ENCODE results near the gene PPT1. TPM values are rescaled to one million over a fixed set of nuclear protein-coding genes. Genes with fewer than 3 reads are reported as not detected.

Gene PPT1
- total RNA-seq, 1 experiment from 2014 or later, result 107 TPM

DNA sequence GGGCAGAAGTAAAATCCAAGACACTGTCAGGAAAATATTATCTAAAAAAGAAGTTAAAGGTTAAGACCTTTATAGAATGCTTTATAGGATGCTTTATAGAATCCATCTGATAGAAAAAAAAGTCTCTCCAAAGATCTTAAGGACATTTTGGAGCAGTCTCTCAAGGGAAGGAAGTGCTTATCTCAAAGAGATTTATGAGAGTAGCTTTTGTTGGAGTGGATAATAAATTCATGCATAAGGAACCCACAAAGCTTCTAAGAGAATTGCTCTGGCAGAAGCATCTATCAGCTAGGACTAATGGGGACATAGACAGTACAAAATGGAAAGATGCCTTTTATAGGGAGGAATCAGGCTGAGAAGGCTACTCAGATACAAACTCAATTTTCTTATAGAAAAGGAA is 69.4 kb downstream of the PPT1 start (continued):
- TF ChIP-seq ATF2 (CRISPR knock-in tag; IDR thresholded peaks at IDR 0.05; ENCODE audit: borderline replicate concordance, low read depth), result no peak
- TF ChIP-seq ARID4B (CRISPR knock-in tag; IDR thresholded peaks at IDR 0.05; ENCODE audit: borderline replicate concordance), result no peak
- TF ChIP-seq, protein P1, sequence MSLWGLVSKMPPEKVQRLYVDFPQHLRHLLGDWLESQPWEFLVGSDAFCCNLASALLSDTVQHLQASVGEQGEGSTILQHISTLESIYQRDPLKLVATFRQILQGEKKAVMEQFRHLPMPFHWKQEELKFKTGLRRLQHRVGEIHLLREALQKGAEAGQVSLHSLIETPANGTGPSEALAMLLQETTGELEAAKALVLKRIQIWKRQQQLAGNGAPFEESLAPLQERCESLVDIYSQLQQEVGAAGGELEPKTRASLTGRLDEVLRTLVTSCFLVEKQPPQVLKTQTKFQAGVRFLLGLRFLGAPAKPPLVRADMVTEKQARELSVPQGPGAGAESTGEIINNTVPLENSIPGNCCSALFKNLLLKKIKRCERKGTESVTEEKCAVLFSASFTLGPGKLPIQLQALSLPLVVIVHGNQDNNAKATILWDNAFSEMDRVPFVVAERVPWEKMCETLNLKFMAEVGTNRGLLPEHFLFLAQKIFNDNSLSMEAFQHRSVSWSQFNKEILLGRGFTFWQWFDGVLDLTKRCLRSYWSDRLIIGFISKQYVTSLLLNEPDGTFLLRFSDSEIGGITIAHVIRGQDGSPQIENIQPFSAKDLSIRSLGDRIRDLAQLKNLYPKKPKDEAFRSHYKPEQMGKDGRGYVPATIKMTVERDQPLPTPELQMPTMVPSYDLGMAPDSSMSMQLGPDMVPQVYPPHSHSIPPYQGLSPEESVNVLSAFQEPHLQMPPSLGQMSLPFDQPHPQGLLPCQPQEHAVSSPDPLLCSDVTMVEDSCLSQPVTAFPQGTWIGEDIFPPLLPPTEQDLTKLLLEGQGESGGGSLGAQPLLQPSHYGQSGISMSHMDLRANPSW (CRISPR knock-in tag; conservative IDR thresholded peaks at IDR 0.05; ENCODE audit: low read depth), result no peak
- no peak for TF ChIP-seq GTF2I (CRISPR knock-in tag; conservative IDR thresholded peaks at IDR 0.05)

DNA sequence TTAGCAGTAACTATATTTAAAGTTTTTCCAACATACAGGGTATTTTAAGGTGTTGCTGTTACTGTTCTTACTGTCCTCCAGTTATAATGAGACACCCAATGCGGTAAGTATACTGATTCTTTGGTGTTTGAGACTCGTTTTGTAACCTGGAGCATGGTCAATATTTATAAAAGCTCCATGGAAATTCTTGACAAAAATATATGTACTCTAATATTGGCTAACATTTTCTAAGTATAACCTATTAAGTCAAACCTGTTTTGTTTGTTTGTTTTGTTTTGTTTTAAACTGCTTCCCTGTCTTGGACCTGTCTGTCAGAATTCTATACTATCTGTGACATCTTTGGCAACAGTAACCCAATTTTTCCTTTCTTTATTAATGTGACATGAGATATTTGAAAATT is 72.4 kb downstream of the PPT1 start:
- Mint-ChIP-seq H3K4me3 (no peak overlapping the region), H3K9me3 (peaks cover 25% of the 10 kb centered on the region), H3K27me3 (ENCODE audit: low read depth) (peaks cover 6% of the 10 kb centered on the region), H3K4me1 (no peaks in the 10 kb centered on the region), H3K36me3 (no peaks in the 10 kb centered on the region), H3K27ac (no peak overlapping the region)
- DNase-seq (ENCODE audit: low spot score) (no peak), ATAC-seq (no peak)
- TF ChIP-seq ZNF232 (CRISPR knock-in tag; IDR thresholded peaks at IDR 0.05) (no peak), ATF1 (CRISPR knock-in tag; IDR thresholded peaks at IDR 0.05) (no peak), PRDM15 (CRISPR knock-in tag; IDR thresholded peaks at IDR 0.05) (no peak), JUN (CRISPR knock-in tag; IDR thresholded peaks at IDR 0.05) (no peak), RELA (CRISPR knock-in tag; IDR thresholded peaks at IDR 0.05; ENCODE audit: borderline replicate concordance) (no peak)
- TF ChIP-seq, protein P2, sequence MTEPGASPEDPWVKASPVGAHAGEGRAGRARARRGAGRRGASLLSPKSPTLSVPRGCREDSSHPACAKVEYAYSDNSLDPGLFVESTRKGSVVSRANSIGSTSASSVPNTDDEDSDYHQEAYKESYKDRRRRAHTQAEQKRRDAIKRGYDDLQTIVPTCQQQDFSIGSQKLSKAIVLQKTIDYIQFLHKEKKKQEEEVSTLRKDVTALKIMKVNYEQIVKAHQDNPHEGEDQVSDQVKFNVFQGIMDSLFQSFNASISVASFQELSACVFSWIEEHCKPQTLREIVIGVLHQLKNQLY (CRISPR knock-in tag; IDR thresholded peaks at IDR 0.05), result no peak
- TF ChIP-seq, protein P3, sequence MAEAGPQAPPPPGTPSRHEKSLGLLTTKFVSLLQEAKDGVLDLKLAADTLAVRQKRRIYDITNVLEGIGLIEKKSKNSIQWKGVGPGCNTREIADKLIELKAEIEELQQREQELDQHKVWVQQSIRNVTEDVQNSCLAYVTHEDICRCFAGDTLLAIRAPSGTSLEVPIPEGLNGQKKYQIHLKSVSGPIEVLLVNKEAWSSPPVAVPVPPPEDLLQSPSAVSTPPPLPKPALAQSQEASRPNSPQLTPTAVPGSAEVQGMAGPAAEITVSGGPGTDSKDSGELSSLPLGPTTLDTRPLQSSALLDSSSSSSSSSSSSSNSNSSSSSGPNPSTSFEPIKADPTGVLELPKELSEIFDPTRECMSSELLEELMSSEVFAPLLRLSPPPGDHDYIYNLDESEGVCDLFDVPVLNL (CRISPR knock-in tag; IDR thresholded peaks at IDR 0.05; ENCODE audit: borderline replicate concordance, low read depth), result no peak
- ChIA-PET POLR2A (no interaction called here), CTCF (no interaction called here)
